H9 (cell line): ENCODE measurements around the gene CACNA2D3. TPM values are rescaled to one million over a fixed set of nuclear protein-coding genes. Genes with fewer than 3 reads are reported as not detected.

Source experiments
- DNase-seq: peaks from one replicate; pipeline ENCODE4 v3.0.0-alpha.2; 2017
- H2AFZ ChIP-seq: one replicate; pipeline ENCODE4 v1.6.1; 2013; ENCODE audit warnings: mild to moderate bottlenecking, low read length, control low read depth, moderate library complexity
- H2AK5ac ChIP-seq: 2 replicates; pipeline ENCODE4 v1.6.1; 2013; ENCODE audit warnings: low read length, control low read depth, mixed read lengths; ENCODE audit not compliant: insufficient read length
- H2BK120ac ChIP-seq: one replicate; pipeline ENCODE4 v1.6.1; 2013; ENCODE audit warnings: low read depth, mild to moderate bottlenecking, low read length, control low read depth, inconsistent platforms; ENCODE audit not compliant: poor library complexity, severe bottlenecking
- H2BK12ac ChIP-seq: 2 replicates; pipeline ENCODE4 v1.6.1; 2013; ENCODE audit warnings: low read length, control low read depth, mixed read lengths, low read depth; ENCODE audit not compliant: insufficient read length
- H2BK15ac ChIP-seq: 2 replicates; pipeline ENCODE4 v1.6.1; 2013; ENCODE audit warnings: low read depth, low read length, control low read depth
- H2BK20ac ChIP-seq: one replicate; pipeline ENCODE4 v1.6.1; 2013; ENCODE audit warnings: low read depth, mild to moderate bottlenecking, low read length, control low read depth, inconsistent platforms; ENCODE audit not compliant: poor library complexity, severe bottlenecking
- H2BK5ac ChIP-seq: 2 replicates; pipeline ENCODE4 v1.6.1; 2013; ENCODE audit warnings: low read length, control low read depth, mixed read lengths; ENCODE audit not compliant: insufficient read length
- H3K14ac ChIP-seq: 2 replicates; pipeline ENCODE4 v1.6.1; 2013; ENCODE audit warnings: low read length, control low read depth; ENCODE audit not compliant: insufficient read depth
- H3K18ac ChIP-seq: 2 replicates; pipeline ENCODE4 v1.6.1; 2013; ENCODE audit warnings: low read depth, mild to moderate bottlenecking, mixed read lengths, low read length, control low read depth; ENCODE audit not compliant: insufficient read length
- H3K23ac ChIP-seq: 2 replicates; pipeline ENCODE4 v1.6.1; 2013; ENCODE audit warnings: low read length, control low read depth, mixed read lengths, low read depth; ENCODE audit not compliant: insufficient read length
- H3K23me2 ChIP-seq: 2 replicates; pipeline ENCODE4 v1.6.1; 2013; ENCODE audit warnings: low read depth, mild to moderate bottlenecking, mixed read lengths, low read length, control low read depth; ENCODE audit not compliant: insufficient read length, poor library complexity, severe bottlenecking
- H3K27ac ChIP-seq: 2 replicates; pipeline ENCODE4 v1.5.1; 2013; ENCODE audit warnings: low read length, control low read depth, mixed read lengths, low read depth; ENCODE audit not compliant: insufficient read length
- H3K27me3 ChIP-seq: 2 replicates; pipeline ENCODE4 v1.6.1; 2013; ENCODE audit warnings: low read length, control low read depth, inconsistent platforms; ENCODE audit not compliant: insufficient read depth
- H3K4ac ChIP-seq: 2 replicates; pipeline ENCODE4 v1.6.1; 2013; ENCODE audit warnings: low read depth, mild to moderate bottlenecking, control low read depth, inconsistent platforms, low read length, moderate library complexity
- H3K4me1 ChIP-seq: 2 replicates; pipeline ENCODE4 v1.6.1; 2013; ENCODE audit warnings: low read length, control low read depth, inconsistent platforms; ENCODE audit not compliant: insufficient read depth
- H3K4me2 ChIP-seq: 2 replicates; pipeline ENCODE4 v1.6.1; 2013; ENCODE audit warnings: low read length, control low read depth, mixed read lengths; ENCODE audit not compliant: insufficient read length, insufficient read depth
- H3K56ac ChIP-seq: 2 replicates; pipeline ENCODE4 v1.6.1; 2013; ENCODE audit warnings: low read depth, mild to moderate bottlenecking, mixed read lengths, low read length, control low read depth; ENCODE audit not compliant: insufficient read length
- H3K79me1 ChIP-seq: 2 replicates; pipeline ENCODE4 v1.6.1; 2013; ENCODE audit warnings: low read depth, mild to moderate bottlenecking, moderate library complexity, low read length, control low read depth, inconsistent platforms; ENCODE audit not compliant: insufficient read depth, poor library complexity, severe bottlenecking
- H3K79me2 ChIP-seq: 2 replicates; pipeline ENCODE4 v1.6.1; 2013; ENCODE audit warnings: low read length, control low read depth, inconsistent platforms; ENCODE audit not compliant: insufficient read depth
- H3K9ac ChIP-seq: 2 replicates; pipeline ENCODE4 v1.6.1; 2013; ENCODE audit warnings: low read length, control low read depth, mixed read lengths; ENCODE audit not compliant: insufficient read length; ENCODE audit errors: extremely low read depth
- H3K9me3 ChIP-seq: one replicate; pipeline ENCODE4 v1.6.1; 2013; ENCODE audit warnings: low read depth, low read length, inconsistent platforms; ENCODE audit not compliant: control insufficient read depth
- H3T11ph ChIP-seq: one replicate; pipeline ENCODE4 v1.6.1; 2013; ENCODE audit warnings: mild to moderate bottlenecking, low read length, control low read depth, inconsistent platforms
- H4K20me1 ChIP-seq: one replicate; pipeline ENCODE4 v1.6.1; 2013; ENCODE audit not compliant: control insufficient read depth, insufficient read length, insufficient read depth
- H4K5ac ChIP-seq: 2 replicates; pipeline ENCODE4 v1.6.1; 2013; ENCODE audit warnings: low read depth, mild to moderate bottlenecking, mixed read lengths, low read length, control low read depth; ENCODE audit not compliant: insufficient read length
- H4K8ac ChIP-seq: replicated peaks from 2 replicates; pipeline ENCODE4 v1.6.1; 2013; ENCODE audit warnings: low read length, control low read depth, mixed read lengths, low read depth; ENCODE audit not compliant: insufficient read length
- H4K91ac ChIP-seq: 2 replicates; pipeline ENCODE4 v1.6.1; 2013; ENCODE audit warnings: low read depth, mild to moderate bottlenecking, moderate library complexity, mixed read lengths, low read length, control low read depth; ENCODE audit not compliant: insufficient read length
- H3K27ac Mint-ChIP-seq, 3 experiments: 2 replicates in 2 of 3; 3 replicates in 1 of 3; pipeline ENCODE4 v1.8.0; 2020 to 2021; ENCODE audit warnings: mixed read lengths in 3 of 3, mild to moderate bottlenecking in 1 of 3, moderate library complexity in 1 of 3
- H3K27me3 Mint-ChIP-seq: 2 replicates; pipeline ENCODE4 v1.8.0; 2021; ENCODE audit warnings: low read depth, mild to moderate bottlenecking, moderate library complexity, mixed read lengths
- H3K36me3 Mint-ChIP-seq, 3 experiments: 2 replicates in 2 of 3; 3 replicates in 1 of 3; pipeline ENCODE4 v1.8.0; 2020 to 2021; ENCODE audit warnings: low read depth in 3 of 3, mixed read lengths in 3 of 3; ENCODE audit not compliant: insufficient read depth in 1 of 3
- H3K4me1 Mint-ChIP-seq, 2 experiments: 2 replicates each; pipeline ENCODE4 v1.8.0; 2020; ENCODE audit warnings: mixed read lengths in 2 of 2
- H3K4me3 Mint-ChIP-seq, 2 experiments: 2 replicates in 1 of 2; 3 replicates in 1 of 2; pipeline ENCODE4 v1.8.0; 2020 to 2021; ENCODE audit warnings: mild to moderate bottlenecking in 2 of 2, mixed read lengths in 2 of 2, moderate library complexity in 1 of 2
- H3K9me3 Mint-ChIP-seq, 2 experiments: 2 replicates in 1 of 2; 3 replicates in 1 of 2; pipeline ENCODE4 v1.8.0; 2020; ENCODE audit warnings: mild to moderate bottlenecking in 2 of 2, mixed read lengths in 2 of 2, moderate library complexity in 1 of 2
- CTCF ChIP-seq: fragments of 200-600 bp; sonication (generic); conservative IDR thresholded peaks from 3 replicates; pipeline ENCODE4 v1.8.0; 2021; ENCODE audit warnings: antibody characterized with exemption, mild to moderate bottlenecking
- WGBS: extraction: QIAGEN DNeasy Blood & Tissue Kit; methylation state at CpG from one replicate; pipeline ENCODE4 v1.1.7; 2013; ENCODE audit warnings: missing lambda C conversion rate, low lambda C conversion rate, mixed read lengths; ENCODE audit not compliant: insufficient read length; ENCODE audit errors: extremely low coverage; 5-methylcytosine and 5-hydroxymethylcytosine counted together
- total RNA-seq: library from RNA; stranded (reverse); gene quantifications from 2 replicates; pipeline ENCODE4 v1.2.1, GENCODE V29; 2021

Gene CACNA2D3
- total RNA-seq, 1 experiment from 2014 or later, result 3.2 TPM

DNA sequence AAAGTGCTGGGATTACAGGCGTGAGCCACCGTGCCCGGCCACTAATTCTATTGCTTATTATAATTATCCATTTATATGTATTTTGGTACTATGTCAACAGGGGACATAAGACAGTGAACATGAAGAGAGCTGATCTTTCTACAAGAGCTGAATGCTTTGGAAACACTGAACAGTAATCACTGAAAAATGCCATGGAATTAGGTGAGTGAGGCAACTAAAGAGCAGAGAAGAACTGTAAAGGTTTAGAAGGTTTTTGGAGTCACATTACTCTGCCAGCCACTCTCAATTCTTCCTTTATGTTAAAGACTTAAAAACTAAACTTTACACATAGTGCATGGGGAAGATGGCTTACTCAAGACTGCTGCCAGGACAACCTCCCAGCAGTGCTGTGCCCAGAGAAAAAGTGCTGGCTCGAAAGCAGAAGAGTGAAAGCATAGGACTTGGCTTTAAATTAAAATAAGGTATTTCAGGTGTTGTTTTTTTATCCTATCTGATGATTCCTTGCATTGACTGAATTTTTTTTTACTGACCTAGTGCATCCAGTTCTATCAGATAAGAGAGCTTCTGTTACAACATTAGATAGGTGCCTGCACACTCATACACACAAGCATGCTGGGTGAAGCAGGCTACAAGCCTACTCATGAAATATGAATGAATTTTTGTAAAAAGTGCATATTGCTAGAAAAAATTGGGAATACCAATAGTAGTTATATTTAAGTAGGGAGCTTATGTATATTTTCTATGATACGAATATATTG is 28.7 kb upstream of the CACNA2D3 start:
- WGBS, result no CpG with 5 or more reads among the region's 5 CpGs
- H2BK120ac ChIP-seq, result no peak overlapping the region
- H3K27me3 Mint-ChIP-seq, result peaks cover 22% of the 10 kb centered on the region

More for the DNA sequence above, 28.7 kb upstream of the CACNA2D3 start:
- Histone ChIP-seq H3K79me1 (no peaks in the 10 kb centered on the region), H3K9ac (no peak overlapping the region), H3K23ac (no peak overlapping the region), H3K27ac (no peak overlapping the region), H2BK5ac (no peak overlapping the region), H3K4ac (no peak overlapping the region), H3K18ac (no peak overlapping the region), H2BK12ac (no peak overlapping the region), H4K91ac (no peak overlapping the region), H2AK5ac (no peak overlapping the region), H3K79me2 (no peaks in the 10 kb centered on the region), H2BK20ac (no peak overlapping the region), H2BK15ac (no peak overlapping the region), H4K8ac (no peak overlapping the region), H4K5ac (no peak overlapping the region), H3K9me3 (no peaks in the 10 kb centered on the region), H3K14ac (no peak overlapping the region), H3K56ac (no peak overlapping the region), H2AFZ (no peak overlapping the region), H3K4me1 (no peaks in the 10 kb centered on the region), H3K27me3 (no peaks in the 10 kb centered on the region), H4K20me1 (no peaks in the 10 kb centered on the region), H3K23me2 (no peaks in the 10 kb centered on the region), H3K4me2 (no peak overlapping the region), H3T11ph (no peak overlapping the region)
- Mint-ChIP-seq H3K4me3 (no peak overlapping the region), H3K9me3 (no peaks in the 10 kb centered on the region), H3K4me1 (peaks cover 12 to 16% of the 10 kb centered on the region in 2 experiments), H3K27ac (no peak overlapping the region), H3K36me3 (no peaks in the 10 kb centered on the region)
- no peak for DNase-seq
- no peak for TF ChIP-seq CTCF
